D721Med (cell line): ENCODE data around the gene CCDC149.

Source experiments
- DNase-seq: peaks from one replicate; pipeline ENCODE4 v3.0.0; 2011; ENCODE audit warnings: low spot score; ENCODE audit not compliant: insufficient read length
- FAIRE-seq: peaks from 2 replicates; lab custom pipeline; 2011; peaks lifted over from hg19 to GRCh38; lab: Jason Lieb, UNC
- TF ChIP-seq, protein P1 (sequence below): IDR thresholded peaks from 2 replicates; pipeline ENCODE4 v1.5.1; 2012; ENCODE audit warnings: mild to moderate bottlenecking, control low read depth; ENCODE audit not compliant: insufficient read depth; ENCODE audit errors: missing control alignments

The CCDC149 gene

DNA sequence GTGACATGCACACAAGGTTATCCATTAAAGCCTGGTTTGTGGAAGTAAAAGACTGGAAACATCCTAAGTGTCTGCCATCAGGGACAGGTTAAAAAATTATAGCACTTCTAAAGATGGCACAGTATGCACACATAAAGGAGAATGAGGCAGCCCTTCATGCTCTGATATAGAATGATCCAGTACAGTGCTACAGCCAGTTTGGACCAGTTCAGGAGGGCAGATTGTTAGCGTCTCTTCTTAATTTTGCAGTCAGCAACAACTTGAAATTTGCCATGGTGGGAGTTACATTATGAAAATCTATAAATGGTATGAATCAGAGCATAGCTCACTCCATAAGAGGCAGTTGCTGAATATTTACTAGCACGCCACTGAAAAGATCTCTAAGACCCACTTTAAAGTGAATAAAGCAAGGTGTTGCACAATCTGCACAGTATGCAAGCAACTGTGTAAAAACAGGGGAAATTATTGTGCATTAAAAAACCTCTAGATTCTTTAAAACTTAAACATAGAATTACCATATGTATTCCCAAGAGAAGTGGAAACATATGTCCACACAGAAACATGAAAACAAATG lies 137.7 kb downstream of the CCDC149 start:
- TF ChIP-seq, protein P1, sequence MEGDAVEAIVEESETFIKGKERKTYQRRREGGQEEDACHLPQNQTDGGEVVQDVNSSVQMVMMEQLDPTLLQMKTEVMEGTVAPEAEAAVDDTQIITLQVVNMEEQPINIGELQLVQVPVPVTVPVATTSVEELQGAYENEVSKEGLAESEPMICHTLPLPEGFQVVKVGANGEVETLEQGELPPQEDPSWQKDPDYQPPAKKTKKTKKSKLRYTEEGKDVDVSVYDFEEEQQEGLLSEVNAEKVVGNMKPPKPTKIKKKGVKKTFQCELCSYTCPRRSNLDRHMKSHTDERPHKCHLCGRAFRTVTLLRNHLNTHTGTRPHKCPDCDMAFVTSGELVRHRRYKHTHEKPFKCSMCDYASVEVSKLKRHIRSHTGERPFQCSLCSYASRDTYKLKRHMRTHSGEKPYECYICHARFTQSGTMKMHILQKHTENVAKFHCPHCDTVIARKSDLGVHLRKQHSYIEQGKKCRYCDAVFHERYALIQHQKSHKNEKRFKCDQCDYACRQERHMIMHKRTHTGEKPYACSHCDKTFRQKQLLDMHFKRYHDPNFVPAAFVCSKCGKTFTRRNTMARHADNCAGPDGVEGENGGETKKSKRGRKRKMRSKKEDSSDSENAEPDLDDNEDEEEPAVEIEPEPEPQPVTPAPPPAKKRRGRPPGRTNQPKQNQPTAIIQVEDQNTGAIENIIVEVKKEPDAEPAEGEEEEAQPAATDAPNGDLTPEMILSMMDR: no peak
- DNase-seq (no peak), FAIRE-seq (no peak)

DNA sequence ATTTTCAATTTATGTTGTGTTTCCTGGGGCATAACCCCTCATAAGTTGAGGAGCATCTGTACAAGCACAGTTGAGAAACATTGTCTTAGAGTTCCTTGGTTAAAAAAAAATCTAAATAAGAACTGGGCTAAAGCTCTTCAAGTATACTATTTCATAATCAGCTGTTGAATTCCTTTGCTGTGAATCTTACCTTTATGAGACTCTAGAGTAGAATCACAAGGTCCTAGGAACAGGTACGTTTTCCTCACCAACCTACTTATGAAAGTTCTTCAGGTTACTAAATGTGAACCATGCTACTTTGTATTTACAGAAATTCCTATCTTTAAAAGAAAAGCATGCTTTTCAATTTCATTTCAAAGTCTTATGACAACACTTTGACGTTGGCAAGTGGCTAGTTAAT lies 138.4 kb downstream of the CCDC149 start:
- TF ChIP-seq, protein P1: no peak
- no peak for FAIRE-seq
- no peak for DNase-seq

DNA sequence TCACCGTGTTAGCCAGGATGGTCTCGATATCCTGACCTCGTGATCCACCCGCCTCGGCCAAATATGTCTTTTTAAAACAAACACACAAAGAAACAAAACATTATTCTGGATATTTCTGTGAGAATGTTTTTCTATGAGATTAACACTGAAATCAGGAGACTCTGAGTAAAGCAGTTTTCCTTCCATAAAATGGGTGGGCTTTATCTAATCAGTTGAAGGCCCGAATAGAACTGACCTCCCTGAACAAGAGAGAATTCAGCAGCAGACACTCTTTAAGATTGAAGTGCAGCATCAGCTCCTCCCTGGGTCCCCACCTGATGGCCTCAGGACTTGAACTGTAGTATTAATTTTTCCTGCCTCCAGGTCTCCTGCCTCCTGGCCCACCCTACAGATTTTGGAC lies 139.9 kb downstream of the CCDC149 start:
- TF ChIP-seq, protein P1: no peak
- no peak for FAIRE-seq
- DNase-seq: no peak

DNA sequence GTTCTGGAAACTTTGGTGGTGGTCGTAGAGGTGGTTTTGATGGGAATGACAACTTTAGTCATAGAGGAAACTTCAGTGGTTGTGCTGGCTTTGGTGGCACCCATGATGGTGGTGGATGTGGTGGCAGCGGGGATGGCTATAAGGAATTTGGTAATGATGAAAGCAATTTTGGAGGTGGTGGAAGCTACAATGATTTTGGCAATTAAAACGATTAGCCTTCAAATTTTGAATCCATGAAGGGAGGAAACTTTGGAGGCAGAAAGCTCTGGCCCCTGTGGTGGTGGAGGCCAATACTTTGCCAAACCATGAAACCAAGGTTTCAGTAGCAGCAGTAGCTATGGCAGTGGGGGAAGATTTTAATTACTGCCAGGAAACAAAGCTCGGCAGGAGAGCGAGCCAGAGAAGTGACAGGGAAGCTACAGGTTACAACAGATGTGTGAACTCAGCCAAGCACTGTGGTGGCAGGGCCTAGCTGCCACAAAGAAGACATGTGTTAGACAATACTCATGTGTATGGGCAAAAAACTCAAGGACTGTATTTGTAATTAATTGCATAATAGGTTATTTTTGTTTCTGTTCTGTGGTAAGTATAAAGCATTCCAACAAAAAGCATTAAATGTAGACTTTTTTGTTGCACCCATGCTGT lies 140.7 kb downstream of the CCDC149 start:
- TF ChIP-seq, protein P1: no peak
- DNase-seq: no peak
- FAIRE-seq: no peak

DNA sequence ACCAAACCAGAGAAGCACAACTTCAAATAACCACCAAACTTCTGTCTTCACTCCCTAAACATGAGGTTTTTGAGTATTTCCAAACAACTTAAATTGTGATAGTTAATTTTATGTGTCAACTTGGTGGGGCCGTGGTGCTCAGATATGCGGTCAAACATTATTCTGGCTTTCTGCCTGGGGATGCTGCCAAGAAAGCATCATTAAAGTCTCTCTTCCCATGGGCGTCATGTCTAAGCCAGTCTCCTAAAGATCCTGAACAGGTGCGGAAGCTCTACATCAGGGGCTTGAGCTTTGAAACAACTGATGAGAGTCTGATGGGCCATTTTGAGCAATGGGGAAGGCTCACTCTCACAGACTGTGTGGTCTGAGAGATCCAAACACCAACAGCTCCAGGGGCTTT lies 141.6 kb downstream of the CCDC149 start:
- FAIRE-seq (no peak), DNase-seq (no peak)
- TF ChIP-seq, protein P1: no peak

- TF ChIP-seq, protein P1: no peak
- DNase-seq (no peak), FAIRE-seq (no peak)
Measured at GRCh38 chr4:24770667-24771066, 142.2 kb downstream of the CCDC149 start.

DNA sequence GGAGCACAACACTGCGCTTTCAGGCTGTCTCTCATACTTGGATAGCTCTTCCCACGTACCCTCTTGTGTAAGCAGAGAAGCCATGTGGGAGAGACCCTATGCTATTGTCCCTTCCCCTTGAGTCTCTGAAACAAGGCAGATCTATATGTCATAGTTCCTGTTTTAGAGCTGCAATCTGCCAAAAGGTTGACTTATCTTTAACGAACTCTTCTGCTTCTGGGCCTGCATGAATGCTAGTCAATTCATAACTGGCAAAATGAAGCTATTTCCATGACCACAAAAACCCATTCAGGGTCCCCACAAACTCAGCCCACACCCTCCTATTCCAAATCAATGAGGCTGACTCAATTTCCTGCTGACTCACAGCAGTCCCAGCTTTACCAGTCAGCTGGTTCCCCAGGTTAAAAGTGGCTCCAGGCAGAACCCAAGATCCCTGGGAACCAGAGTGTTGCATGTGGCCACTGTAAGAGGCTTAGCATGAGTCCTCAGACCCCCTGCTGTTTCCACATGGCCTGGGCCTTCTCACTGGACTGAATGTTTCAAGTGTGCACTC lies 142.7 kb downstream of the CCDC149 start:
- FAIRE-seq (no peak), DNase-seq (no peak)

More for the DNA sequence above, 142.7 kb downstream of the CCDC149 start:
- TF ChIP-seq, protein P1: no peak
